SK-N-SH (cell line): Measurements from ENCODE around the gene TXNDC11. TPM values are rescaled to one million over a fixed set of nuclear protein-coding genes. Genes with fewer than 3 reads are reported as not detected.

Experiments used
- CTCF ChIA-PET: fragments of 300-600, 350-600 bp; formaldehyde crosslinking; extraction: SDS; loops from one replicate; lab custom pipeline; 2021; lab: Yijun Ruan, JAX
- POLR2A ChIA-PET: fragments of 350-600 bp; sonication (Branson Sonifier 250); formaldehyde crosslinking; extraction: SDS; loops from one replicate; lab custom pipeline; 2020; ENCODE audit warnings: antibody characterized with exemption, inconsistent platforms; lab: Yijun Ruan, JAX
- DNase-seq: peaks from one replicate; pipeline ENCODE4 v3.0.0; 2012
- H2AFZ ChIP-seq: fragments of 200-600 bp; sonication (generic); 2 replicates; pipeline ENCODE4 v1.8.1; 2016; ENCODE audit warnings: antibody characterized with exemption, mild to moderate bottlenecking, low read depth
- H3F3A ChIP-seq: fragments of 200-600 bp; sonication (generic); replicated peaks from 2 replicates; pipeline ENCODE3; 2016; ENCODE audit warnings: antibody characterized with exemption, mild to moderate bottlenecking; ENCODE audit not compliant: insufficient read depth
- H3K27ac ChIP-seq, 2 experiments: fragments of 200-500 bp in 1 of 2; fragments of 200-600 bp in 1 of 2; sonication (Bioruptor generic) in 1 of 2; sonication (generic), shearing (Covaris generic) in 1 of 2; 2 replicates each; pipeline versions ENCODE4 v1.5.1 to v1.6.1; 2014 to 2016; ENCODE audit warnings: low read depth in 2 of 2, inconsistent platforms in 1 of 2, low read length in 1 of 2, mild to moderate bottlenecking in 1 of 2, mixed read lengths in 1 of 2
- H3K27me3 ChIP-seq: fragments of 200-600 bp; sonication (generic), shearing (Covaris generic); 2 replicates; pipeline ENCODE4 v1.6.1; 2016; ENCODE audit warnings: mixed run types; ENCODE audit not compliant: insufficient read depth
- H3K36me3 ChIP-seq, 2 experiments: fragments of 200-500 bp in 1 of 2; fragments of 200-600 bp in 1 of 2; sonication (Bioruptor generic) in 1 of 2; sonication (generic) in 1 of 2; replicated peaks in 1 of 2; 2 replicates each; pipeline versions ENCODE3 to v1.5.1; 2014 to 2016; ENCODE audit warnings: low read length in 1 of 2, mild to moderate bottlenecking in 1 of 2; ENCODE audit not compliant: insufficient read depth in 2 of 2, control insufficient read depth in 1 of 2
- H3K4me1 ChIP-seq, 2 experiments: fragments of 200-500 bp in 1 of 2; fragments of 200-600 bp in 1 of 2; sonication (Bioruptor generic) in 1 of 2; sonication (generic), shearing (Covaris generic) in 1 of 2; 2 replicates each; pipeline versions ENCODE4 v1.5.1 to v1.6.1; 2014 to 2016; ENCODE audit warnings: low read depth in 1 of 2, low read length in 1 of 2, mixed run types in 1 of 2; ENCODE audit not compliant: insufficient read depth in 2 of 2, control insufficient read depth in 1 of 2
- H3K4me2 ChIP-seq: fragments of 200-600 bp; sonication (generic), shearing (Covaris generic); 2 replicates; pipeline ENCODE4 v1.6.1; 2017; ENCODE audit warnings: mixed run types
- H3K4me3 ChIP-seq, 2 experiments: fragments of 200-500 bp in 1 of 2; fragments of 200-600 bp in 1 of 2; sonication (Bioruptor generic) in 1 of 2; sonication (generic), shearing (Covaris generic) in 1 of 2; 2 replicates each; pipeline versions ENCODE4 v1.5.1 to v1.8.1; 2014 to 2016; ENCODE audit warnings: low read depth in 2 of 2, inconsistent platforms in 1 of 2, low read length in 1 of 2, mild to moderate bottlenecking in 1 of 2, mixed read lengths in 1 of 2, moderate library complexity in 1 of 2
- H3K79me2 ChIP-seq: fragments of 200-600 bp; sonication (generic); 2 replicates; pipeline ENCODE4 v1.8.1; 2017; ENCODE audit warnings: mild to moderate bottlenecking; ENCODE audit not compliant: insufficient read depth
- H3K9ac ChIP-seq: fragments of 200-600 bp; sonication (generic); 2 replicates; pipeline ENCODE4 v1.6.1; 2017; ENCODE audit warnings: mixed run types
- H3K9me2 ChIP-seq: fragments of 200-600 bp; sonication (generic); 2 replicates; pipeline ENCODE4 v1.6.1; 2017; ENCODE audit warnings: mixed run types
- H3K9me3 ChIP-seq: fragments of 200-600 bp; sonication (generic); 2 replicates; pipeline ENCODE4 v1.6.1; 2017; ENCODE audit warnings: mixed run types, mild to moderate bottlenecking, moderate library complexity
- H4K20me1 ChIP-seq: fragments of 200-600 bp; sonication (generic); 2 replicates; pipeline ENCODE4 v1.6.1; 2017; ENCODE audit warnings: mild to moderate bottlenecking, mixed run types; ENCODE audit not compliant: insufficient read depth
- CHD2 ChIP-seq: fragments of 150-350 bp; IDR thresholded peaks from 2 replicates; pipeline ENCODE4 v1.6.1; 2018; ENCODE audit warnings: low read length; ENCODE audit not compliant: partially characterized antibody
- ELF1 ChIP-seq: IDR thresholded peaks from 2 replicates; pipeline ENCODE4 v1.4.0; 2012
- EZH2phosphoT487 ChIP-seq: fragments of 200-600 bp; sonication (generic); IDR thresholded peaks from 2 replicates; pipeline ENCODE4 v1.6.1; 2017; ENCODE audit warnings: low read depth, mixed run types, mild to moderate bottlenecking, antibody characterized with exemption, moderate library complexity, borderline replicate concordance
- FOXJ3 ChIP-seq: sonication (generic); formaldehyde crosslinking; IDR thresholded peaks from 2 replicates; pipeline ENCODE4 v1.5.1; 2020; ENCODE audit warnings: mild to moderate bottlenecking, missing genetic modification reagents
- GABPA ChIP-seq: IDR thresholded peaks from 2 replicates; pipeline ENCODE4 v1.4.0; 2012; ENCODE audit warnings: low read depth, mild to moderate bottlenecking
- GATA2 ChIP-seq: sonication (generic); formaldehyde crosslinking; IDR thresholded peaks from 2 replicates; pipeline ENCODE4 v1.5.0; 2020; ENCODE audit warnings: mild to moderate bottlenecking, missing genetic modification reagents
- JUND ChIP-seq: IDR thresholded peaks from 2 replicates; pipeline ENCODE4 v1.4.0; 2012
- MAX ChIP-seq: IDR thresholded peaks from 2 replicates; pipeline ENCODE4 v1.4.0; 2012; ENCODE audit warnings: low read depth
- POLR2AphosphoS5 ChIP-seq: IDR thresholded peaks from 2 replicates; pipeline ENCODE4 v1.6.1; 2012; ENCODE audit warnings: low read depth, low read length
- RCOR1 ChIP-seq: fragments of 150-350 bp; IDR thresholded peaks from 2 replicates; pipeline ENCODE4 v1.6.1; 2017; ENCODE audit warnings: antibody characterized with exemption, low read length
- RXRA ChIP-seq: IDR thresholded peaks from 2 replicates; pipeline ENCODE4 v1.4.0; 2012; ENCODE audit warnings: low read depth, mild to moderate bottlenecking, borderline replicate concordance
- TCF12 ChIP-seq: IDR thresholded peaks from 2 replicates; pipeline ENCODE4 v1.4.0; 2012
- TEAD4 ChIP-seq: IDR thresholded peaks from 2 replicates; pipeline ENCODE4 v1.4.0; 2012; ENCODE audit warnings: mild to moderate bottlenecking, borderline replicate concordance; ENCODE audit not compliant: insufficient read depth
- WGBS: methylation state at CpG from one replicate; pipeline ENCODE4 v1.1.6; 2017; ENCODE audit warnings: low lambda C conversion rate; 5-methylcytosine and 5-hydroxymethylcytosine counted together
- polyA plus RNA-seq, 3 experiments: library from polyadenylated mRNA; depleted of rRNA; stranded (reverse); fragments of >200 nt; gene quantifications; 2 replicates each; pipeline ENCODE4 v1.2.3, GENCODE V29; 2012
- TF ChIP-seq, protein P1 (sequence below): fragments of 150-350 bp; IDR thresholded peaks from 2 replicates; pipeline ENCODE4 v1.6.1; 2016; ENCODE audit warnings: mild to moderate bottlenecking, low read depth, low read length
- TF ChIP-seq, protein P2 (sequence below): fragments of 200-600 bp; sonication (generic); IDR thresholded peaks from 2 replicates; pipeline ENCODE4 v1.6.1; 2017; ENCODE audit warnings: antibody characterized with exemption, mild to moderate bottlenecking, moderate library complexity
- TF ChIP-seq, protein P3 (sequence below): fragments of 150-350 bp; IDR thresholded peaks from 2 replicates; pipeline ENCODE4 v1.6.1; 2017; ENCODE audit warnings: antibody characterized with exemption, low read length, low read depth, borderline replicate concordance

The TXNDC11 gene
- polyA plus RNA-seq, 1 of the 3 experiments (the other 2 are of a cell fraction) = 37.0 TPM

DNA sequence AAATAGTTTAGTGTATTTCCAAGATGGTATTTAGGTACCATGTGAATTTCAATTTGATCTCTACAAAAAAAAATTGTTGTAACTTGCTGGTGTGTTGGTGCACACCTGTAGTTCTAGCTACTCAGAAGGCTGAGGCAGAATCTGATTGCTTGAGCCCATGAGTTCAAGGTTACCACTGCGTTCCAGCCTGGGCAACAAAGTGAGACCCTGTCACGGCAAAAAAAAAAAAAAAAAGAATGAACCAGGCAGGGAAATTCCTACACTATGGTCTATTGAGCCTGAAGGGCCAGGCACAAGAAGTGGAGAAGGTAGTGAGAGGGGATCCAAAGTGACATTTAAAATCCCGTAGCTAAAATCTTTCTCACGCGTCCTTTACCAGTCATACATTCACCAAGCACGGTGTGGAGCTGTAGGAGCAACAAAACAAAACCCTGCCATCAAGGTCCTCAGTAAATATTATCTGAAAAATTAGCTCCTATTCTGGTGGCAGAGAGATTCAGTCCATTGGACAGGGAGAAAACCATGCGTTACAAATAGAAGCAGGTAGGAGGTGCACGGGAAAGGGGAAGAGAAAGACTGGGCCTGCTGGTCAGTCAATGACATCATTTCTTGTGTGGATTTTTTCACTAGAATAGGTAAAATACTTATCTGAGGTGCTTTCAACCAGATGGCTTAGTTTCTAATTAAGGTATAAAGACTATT, 27.3 kb downstream of the TXNDC11 start:
- Histone ChIP-seq H3K9me3 (no peaks in the 10 kb centered on the region), H3K36me3 (peaks cover 25 to 66% of the 10 kb centered on the region in 2 experiments), H3K27ac (no peak overlapping the region), H3K79me2 (peaks cover 36% of the 10 kb centered on the region), H3K4me3 (no peak overlapping the region), H3K4me1 (peaks cover 0 to 4% of the 10 kb centered on the region in 2 experiments; a peak in 1 of 4 replicates), H3K9me2 (no peaks in the 10 kb centered on the region), H2AFZ (no peak overlapping the region), H3K9ac (no peak overlapping the region), H3K4me2 (no peak overlapping the region), H3F3A (peaks cover 10% of the 10 kb centered on the region), H4K20me1 (no peaks in the 10 kb centered on the region), H3K27me3 (no peaks in the 10 kb centered on the region)
- no peak for DNase-seq
- ChIA-PET CTCF (interaction anchor here (0.9 to 7.5 kb wide), 18 partner anchors 9 to 342 kb away, joined by 3 to 103 read pairs (median 6); no protein-coding TSS in a partner anchor), POLR2A (interaction anchor here (0.6 kb wide), 1 partner anchor 28 kb away, joined by 3 read pairs; no protein-coding TSS in a partner anchor)
- WGBS = 93% methylated on average over 8 of the region's 8 CpGs
- TF ChIP-seq EZH2phosphoT487 (no peak), RCOR1 (no peak), ELF1 (no peak), TCF12 (no peak), FOXJ3 (CRISPR knock-in tag) (no peak), GATA2 (no peak), CHD2 (no peak), POLR2AphosphoS5 (no peak), GABPA (no peak), JUND (no peak), RXRA (no peak), MAX (no peak), TEAD4 (no peak)
- TF ChIP-seq, protein P1, sequence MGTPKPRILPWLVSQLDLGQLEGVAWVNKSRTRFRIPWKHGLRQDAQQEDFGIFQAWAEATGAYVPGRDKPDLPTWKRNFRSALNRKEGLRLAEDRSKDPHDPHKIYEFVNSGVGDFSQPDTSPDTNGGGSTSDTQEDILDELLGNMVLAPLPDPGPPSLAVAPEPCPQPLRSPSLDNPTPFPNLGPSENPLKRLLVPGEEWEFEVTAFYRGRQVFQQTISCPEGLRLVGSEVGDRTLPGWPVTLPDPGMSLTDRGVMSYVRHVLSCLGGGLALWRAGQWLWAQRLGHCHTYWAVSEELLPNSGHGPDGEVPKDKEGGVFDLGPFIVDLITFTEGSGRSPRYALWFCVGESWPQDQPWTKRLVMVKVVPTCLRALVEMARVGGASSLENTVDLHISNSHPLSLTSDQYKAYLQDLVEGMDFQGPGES = no peak
- TF ChIP-seq, protein P2, sequence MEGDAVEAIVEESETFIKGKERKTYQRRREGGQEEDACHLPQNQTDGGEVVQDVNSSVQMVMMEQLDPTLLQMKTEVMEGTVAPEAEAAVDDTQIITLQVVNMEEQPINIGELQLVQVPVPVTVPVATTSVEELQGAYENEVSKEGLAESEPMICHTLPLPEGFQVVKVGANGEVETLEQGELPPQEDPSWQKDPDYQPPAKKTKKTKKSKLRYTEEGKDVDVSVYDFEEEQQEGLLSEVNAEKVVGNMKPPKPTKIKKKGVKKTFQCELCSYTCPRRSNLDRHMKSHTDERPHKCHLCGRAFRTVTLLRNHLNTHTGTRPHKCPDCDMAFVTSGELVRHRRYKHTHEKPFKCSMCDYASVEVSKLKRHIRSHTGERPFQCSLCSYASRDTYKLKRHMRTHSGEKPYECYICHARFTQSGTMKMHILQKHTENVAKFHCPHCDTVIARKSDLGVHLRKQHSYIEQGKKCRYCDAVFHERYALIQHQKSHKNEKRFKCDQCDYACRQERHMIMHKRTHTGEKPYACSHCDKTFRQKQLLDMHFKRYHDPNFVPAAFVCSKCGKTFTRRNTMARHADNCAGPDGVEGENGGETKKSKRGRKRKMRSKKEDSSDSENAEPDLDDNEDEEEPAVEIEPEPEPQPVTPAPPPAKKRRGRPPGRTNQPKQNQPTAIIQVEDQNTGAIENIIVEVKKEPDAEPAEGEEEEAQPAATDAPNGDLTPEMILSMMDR = no peak
- TF ChIP-seq, protein P3, sequence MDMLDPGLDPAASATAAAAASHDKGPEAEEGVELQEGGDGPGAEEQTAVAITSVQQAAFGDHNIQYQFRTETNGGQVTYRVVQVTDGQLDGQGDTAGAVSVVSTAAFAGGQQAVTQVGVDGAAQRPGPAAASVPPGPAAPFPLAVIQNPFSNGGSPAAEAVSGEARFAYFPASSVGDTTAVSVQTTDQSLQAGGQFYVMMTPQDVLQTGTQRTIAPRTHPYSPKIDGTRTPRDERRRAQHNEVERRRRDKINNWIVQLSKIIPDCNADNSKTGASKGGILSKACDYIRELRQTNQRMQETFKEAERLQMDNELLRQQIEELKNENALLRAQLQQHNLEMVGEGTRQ = no peak
